ENCODE results near the gene ZMYM2.

ZMYM2 gene

GRCh38 chr13:20105161-20105689, 146.7 kb downstream of the ZMYM2 start:
- no peak for DNase-seq (ENCODE audit: low spot score)

DNA sequence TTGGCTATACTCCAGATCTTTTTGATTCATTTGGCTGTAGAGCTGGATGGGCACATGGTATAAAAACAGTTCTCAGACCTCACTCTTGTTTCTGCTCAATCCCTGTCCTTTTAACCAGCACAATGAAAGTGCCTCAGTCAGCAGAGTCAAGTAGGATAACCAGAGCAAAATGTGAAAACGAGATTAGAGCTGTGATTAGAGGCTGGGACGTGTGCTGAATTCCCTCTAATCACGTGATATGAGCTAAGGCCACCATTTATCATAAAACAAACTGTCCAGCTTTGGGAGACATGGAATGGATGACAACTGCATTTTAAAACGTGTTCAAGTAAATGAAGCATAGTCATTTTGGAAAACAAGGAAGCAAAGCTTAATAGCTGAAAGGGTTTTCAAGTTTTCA, 148.2 kb downstream of the ZMYM2 start:
- no peak for DNase-seq (ENCODE audit: low spot score)

GRCh38 chr13:20109037-20109436, 150.5 kb downstream of the ZMYM2 start:
- DNase-seq (ENCODE audit: low spot score), result no peak

GRCh38 chr13:20114066-20114610, 155.6 kb downstream of the ZMYM2 start:
- no peak for DNase-seq (ENCODE audit: low spot score)

DNA sequence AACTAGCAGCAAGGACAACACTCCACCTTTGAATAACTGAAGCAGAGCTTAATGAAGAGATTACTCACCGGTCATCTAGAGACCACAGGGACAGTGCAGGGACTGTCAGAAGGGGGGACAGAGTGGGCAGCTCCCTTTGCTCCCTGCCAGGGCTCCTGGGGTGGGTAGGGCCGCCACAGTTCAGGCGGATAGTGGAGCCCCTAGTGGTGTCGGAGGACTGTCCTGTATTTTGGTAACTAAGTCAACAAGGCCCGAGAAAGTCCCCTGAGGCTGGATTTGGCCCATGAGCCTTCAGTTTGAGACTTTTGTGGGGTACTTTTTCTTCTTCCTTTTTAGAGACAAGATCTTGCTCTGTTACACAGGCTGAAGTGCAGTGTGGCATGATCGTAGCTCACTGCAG, 157.7 kb downstream of the ZMYM2 start:
- DNase-seq (ENCODE audit: low spot score), result no peak

- DNase-seq (ENCODE audit: low spot score), result peak; percentile 45
Observed at GRCh38 chr13:20118268-20119140, 160.0 kb downstream of the ZMYM2 start.

DNA sequence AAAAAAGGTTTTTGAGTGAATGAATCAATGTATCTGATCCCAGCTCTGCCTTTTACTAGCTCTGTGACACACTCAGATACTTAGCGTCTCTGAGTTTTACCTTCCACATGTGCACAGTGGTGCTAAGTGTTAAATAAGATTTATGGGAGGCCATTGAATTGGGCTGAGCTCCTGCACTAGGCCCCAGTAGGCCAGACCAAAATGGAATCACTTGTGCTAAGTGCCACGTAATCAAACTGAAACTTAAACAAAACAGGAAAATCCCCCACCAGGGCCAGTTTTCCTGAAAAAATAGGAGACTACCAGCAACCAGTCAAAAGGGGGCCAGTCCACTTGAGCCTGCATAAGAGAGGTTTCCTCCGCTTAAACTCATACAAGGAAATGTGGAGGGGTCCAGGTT, 161.4 kb downstream of the ZMYM2 start:
- no peak for DNase-seq (ENCODE audit: low spot score)

DNA sequence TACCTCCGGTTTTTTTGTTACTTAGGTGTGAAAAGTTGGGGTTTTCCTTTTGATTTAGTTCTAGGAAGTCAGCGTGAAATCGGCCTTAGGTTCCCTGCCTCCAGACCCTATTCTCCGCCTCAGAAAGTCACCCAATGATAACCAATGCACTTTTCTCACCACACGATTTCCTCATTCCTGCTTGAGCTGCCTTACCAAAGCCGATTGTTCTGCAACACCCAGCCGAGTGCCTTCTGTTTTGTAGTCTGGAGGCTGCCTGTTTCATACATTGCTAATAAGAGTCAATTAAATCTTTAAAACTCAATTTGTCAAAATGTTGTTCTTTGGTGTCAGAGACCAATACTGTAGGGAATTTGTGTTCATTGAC, 162.6 kb downstream of the ZMYM2 start:
- no peak for DNase-seq (ENCODE audit: low spot score)

DNA sequence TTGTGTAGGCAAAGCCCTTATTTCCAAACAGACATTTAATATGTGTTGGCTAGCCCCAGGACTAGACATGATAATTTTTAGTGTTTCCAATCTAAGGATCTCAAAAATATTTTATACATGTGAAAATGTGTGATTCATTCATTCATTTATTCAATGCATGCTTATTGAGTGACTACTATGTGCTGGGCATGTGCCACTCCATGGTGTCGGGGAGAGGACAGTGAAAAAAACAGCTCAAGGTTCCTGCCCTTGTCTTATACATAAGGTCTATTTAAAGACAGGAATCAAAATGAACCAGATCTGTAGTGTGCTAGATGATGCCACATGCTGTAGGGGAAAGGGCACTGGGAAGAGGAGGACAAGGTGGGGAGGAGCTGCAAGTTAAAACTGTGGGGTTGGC, 165.8 kb downstream of the ZMYM2 start:
- DNase-seq (ENCODE audit: low spot score), result no peak

DNA sequence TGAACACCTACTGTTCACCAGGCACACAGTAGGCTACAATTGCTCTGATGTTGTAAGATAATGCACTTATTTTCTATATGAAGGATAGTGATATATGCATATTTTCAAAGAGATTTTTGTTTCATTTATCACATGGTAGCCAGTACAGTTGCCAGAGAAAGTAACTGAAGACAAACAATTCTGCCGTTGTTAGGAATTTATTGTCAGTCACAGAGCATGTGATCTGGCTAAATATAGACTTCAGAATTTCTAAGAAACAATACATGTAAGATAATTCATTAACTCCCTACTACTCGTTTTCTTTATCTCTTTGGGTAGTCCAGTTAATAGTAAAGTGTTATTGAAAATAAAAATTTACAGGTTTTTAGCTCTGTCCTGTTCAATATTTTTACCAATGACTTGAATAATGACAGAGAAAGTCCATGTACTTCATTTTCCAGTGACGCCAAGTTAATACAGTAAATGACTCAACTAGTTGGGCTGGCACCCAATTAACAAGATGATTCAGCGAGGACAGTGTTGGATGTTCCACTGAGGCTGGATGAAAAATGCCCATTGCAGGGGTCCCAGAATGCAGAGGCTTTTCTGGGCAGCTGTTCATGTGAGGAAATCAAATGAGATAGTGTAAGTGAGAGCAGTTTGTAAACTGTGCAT, 166.7 kb downstream of the ZMYM2 start:
- no peak for DNase-seq (ENCODE audit: low spot score)

DNA sequence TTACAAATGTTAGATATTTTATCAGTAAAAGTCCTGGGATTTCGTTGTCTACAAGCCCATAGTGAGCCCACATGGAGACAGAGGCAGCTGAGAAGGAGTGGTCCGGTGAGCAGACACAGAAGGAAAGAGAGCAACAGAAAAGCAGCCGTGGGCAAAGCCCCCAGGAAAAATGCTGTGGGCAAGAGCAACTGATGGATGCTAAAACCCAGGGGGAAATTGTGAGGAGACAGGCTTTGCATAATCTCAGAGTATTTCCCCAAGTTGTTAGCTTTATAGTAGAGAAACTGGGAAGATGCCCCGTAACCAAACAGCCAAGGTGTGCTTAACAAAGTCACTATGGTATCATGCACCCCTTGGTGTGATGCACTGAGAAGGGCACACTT, 167.2 kb downstream of the ZMYM2 start:
- DNase-seq (ENCODE audit: low spot score), result no peak

DNA sequence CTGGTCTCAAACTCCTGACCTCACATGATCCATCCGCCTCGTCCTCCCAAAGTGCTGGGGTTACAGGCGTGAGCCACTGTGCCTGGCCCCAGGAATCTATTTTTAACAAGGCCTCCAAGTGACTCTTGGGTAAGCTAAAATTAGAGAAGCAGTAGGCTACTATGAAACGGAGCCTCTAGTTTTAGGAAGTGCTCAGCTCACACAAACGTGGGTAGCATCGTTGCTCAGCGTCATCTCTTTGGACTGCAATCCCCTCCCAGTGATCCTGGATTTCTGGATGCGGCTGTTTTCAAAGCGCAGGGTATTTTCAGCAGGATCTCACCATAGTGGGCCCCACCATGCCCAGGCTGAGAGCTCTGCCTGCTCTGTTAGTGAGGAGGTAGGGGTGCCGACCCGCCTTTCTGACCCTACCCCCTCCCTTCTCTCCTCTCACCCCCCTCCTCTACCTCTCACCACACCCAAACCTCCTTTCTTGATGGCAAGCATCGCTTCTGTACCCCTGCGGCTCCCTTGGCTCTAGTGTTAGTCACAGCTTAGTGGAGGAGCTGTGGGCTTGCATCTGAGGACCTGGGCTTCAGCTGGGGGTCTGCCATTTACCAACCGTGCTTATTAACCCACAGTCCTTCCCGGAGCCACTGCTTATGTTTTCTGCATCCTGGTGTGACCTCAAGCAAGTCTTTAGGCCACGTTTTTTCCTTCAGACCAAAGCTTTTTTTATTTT, 168.2 kb downstream of the ZMYM2 start:
- DNase-seq (ENCODE audit: low spot score), result no peak

DNA sequence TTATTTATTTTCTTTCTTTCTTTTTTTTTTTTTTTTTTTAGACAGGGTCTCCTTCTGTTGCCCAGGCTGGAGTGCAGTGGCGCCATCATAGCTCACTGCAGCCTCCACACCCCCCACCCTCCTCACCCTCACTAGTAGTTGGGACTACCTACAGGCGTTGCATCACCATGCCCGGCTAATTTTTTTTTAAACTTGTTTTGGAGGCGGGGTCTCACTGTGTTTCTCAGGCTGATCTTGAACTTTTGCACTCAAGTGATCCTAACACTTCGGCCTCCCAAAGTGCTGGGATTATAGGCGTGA, 168.7 kb downstream of the ZMYM2 start:
- DNase-seq (ENCODE audit: low spot score), result no peak

GRCh38 chr13:20127562-20128458, 169.3 kb downstream of the ZMYM2 start:
- DNase-seq (ENCODE audit: low spot score), result peak; percentile 21

DNA sequence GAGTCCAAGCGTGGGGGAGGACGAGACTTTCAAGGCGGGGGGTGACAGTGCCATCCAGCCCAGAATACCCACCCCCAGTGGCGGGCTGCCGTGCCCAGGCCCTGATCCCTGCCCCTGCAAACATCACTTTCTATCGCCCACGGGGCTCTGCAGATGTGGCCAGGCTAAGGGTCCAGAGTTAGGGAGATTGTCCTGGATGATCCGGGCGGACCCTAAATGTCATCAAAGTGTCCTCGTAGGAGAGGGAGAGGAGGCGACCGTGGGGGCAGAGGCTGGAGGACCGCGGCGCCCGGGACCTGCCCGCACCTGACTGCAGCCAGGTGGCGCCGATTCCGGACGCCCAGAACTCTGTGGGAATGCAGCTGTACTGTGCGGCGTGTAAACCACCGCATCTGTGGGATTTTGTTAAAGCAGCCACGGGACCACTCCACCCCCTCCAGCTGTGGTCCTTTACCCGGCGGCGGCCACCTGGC, 170.0 kb downstream of the ZMYM2 start:
- no peak for DNase-seq (ENCODE audit: low spot score)

DNA sequence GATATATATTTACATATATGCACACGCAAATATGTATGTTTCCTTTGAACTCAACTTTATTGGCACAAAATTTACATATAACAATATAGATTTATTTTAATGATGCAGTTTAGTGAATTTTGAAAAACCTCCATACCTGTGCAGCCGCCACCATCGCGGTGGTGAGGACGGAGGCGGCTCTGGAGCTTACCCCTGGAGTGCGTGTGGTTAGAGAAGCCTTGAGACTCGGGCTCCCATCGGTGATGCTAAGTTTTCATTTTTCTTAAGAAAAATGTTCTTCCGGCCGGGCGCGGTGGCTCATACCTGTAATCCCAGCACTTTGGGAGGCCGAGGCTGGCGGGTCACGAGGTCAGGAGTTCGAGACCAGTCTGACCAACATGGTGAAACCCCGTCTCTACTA, 170.5 kb downstream of the ZMYM2 start:
- no peak for DNase-seq (ENCODE audit: low spot score)

DNA sequence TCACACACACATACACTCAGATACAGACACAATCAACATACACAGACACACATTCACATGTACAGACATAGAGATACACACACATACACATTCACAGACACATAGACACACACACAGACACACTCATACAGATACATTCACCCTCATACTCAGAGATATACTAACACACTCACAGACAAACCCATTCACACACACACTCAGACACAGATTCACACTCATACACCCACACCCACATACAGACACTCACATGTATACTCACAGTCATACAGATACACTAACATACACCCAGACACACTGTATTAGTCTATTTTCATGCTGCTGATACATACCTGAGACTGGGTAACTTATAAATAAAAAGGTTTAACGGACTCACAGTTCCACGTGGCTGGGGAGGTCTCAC, 171.5 kb downstream of the ZMYM2 start:
- DNase-seq (ENCODE audit: low spot score), result no peak

DNA sequence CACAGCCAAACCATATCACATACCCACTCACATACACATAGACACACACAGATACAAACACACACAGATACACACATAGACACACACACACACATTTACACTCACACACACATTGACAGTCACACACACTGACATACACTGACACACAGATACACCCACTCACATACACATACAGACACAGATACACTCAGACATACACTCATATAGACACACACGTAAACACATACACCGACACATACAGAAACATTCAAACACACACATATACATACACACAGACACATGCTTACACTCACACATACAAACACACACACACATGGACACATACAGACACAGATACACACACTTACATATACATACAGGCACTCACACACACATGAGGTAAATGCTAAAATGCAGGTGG, 172.1 kb downstream of the ZMYM2 start:
- no peak for DNase-seq (ENCODE audit: low spot score)

GRCh38 chr13:20131057-20131832, 172.7 kb downstream of the ZMYM2 start:
- no peak for DNase-seq (ENCODE audit: low spot score)

- no peak for DNase-seq (ENCODE audit: low spot score)
Observed at GRCh38 chr13:20132052-20132634, 173.6 kb downstream of the ZMYM2 start.

Measured in germinal center (tissue), 1 donor.